Measurements from ENCODE around the gene CLIC3. TPM values are rescaled to one million over a fixed set of nuclear protein-coding genes. Genes with fewer than 3 reads are reported as not detected.
A peak's percentile ranks its signal among the peaks of the same experiment; 100 is the strongest.

CLIC3 gene
- total and polyA plus RNA-seq, 2 donors from 2014 or later, result 2.1 to 4.0 TPM

GRCh38 chr9:137007816-137008270, 11.5 kb upstream of the CLIC3 start:
- Histone ChIP-seq H3K27ac (ENCODE audit: low read depth in 2 of 2, low read length in 2 of 2) (no peak overlapping the region), H3K27me3 (ENCODE audit: control insufficient read depth, insufficient read depth, low read length) (no peaks in the 10 kb centered on the region), H3K36me3 (ENCODE audit: control insufficient read depth in 2 of 3, insufficient read depth in 3 of 3, low read length in 3 of 3) (no peaks in the 10 kb centered on the region), H3K4me1 (ENCODE audit: control insufficient read depth in 2 of 3, insufficient read depth in 2 of 3, low read depth in 1 of 3, low read length in 3 of 3) (peaks cover 0 to 4% (median 0%) of the 10 kb centered on the region in 3 donors), H3K4me3 (ENCODE audit: low read length in 3 of 3) (no peak overlapping the region), H3K9ac (ENCODE audit: low read length in 3 of 3) (no peak overlapping the region), H3K9me3 (ENCODE audit: control insufficient read depth in 2 of 3, insufficient read depth in 1 of 3, low read length in 3 of 3) (no peaks in the 10 kb centered on the region)
- intact Hi-C loops (cut with DNase I), result no loop called here
- no peak for TF ChIP-seq CTCF (IDR thresholded peaks at IDR 0.05; ENCODE audit: borderline replicate concordance, extremely low read depth, insufficient read depth)
- DNase-seq (peak in 4 of 5 donors; percentile 46 to 76 (median 70)), FAIRE-seq (no peak)

DNA sequence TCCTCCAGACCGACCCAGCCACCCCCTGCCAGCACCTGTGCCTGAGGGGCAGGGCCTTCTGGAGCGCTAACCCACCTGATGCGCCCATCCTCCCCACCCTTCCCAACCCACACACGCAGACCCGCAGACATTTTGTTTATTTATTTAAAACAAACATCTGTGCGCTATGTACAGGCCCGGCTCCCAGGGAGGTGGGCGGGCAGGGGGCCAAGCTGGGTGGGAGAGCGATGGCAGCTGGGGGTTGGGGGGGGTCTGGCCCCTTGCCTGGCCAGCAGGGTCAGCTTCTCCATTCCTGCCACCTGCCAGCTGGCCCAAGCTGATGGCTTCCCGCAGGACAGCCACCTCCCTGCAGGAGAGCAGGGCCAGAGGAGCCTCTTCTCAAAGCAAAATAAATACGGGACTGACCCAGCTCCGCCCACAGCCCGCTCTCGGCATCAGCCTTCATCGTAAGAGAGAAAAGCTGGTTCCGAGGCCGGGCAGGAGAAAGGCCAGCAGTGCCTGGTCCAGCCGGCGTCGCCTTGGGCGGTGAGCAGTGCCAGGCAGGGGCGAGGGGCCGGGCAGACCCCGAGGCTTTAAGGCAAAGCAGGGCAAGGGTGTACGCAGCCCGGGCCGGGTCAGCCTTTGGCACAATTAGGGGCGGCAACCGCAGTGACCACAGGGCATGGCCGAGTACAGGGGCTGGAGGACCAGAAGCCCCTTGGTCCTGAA, 10.9 kb upstream of the CLIC3 start:
- no peaks in the 10 kb centered on the region for H3K27me3 ChIP-seq (ENCODE audit: control insufficient read depth, insufficient read depth, low read length)
- no peak overlapping the region for H3K27ac ChIP-seq (ENCODE audit: low read depth in 2 of 2, low read length in 2 of 2)
- H3K4me3 ChIP-seq (ENCODE audit: low read length in 3 of 3), result no peak overlapping the region
- no peak for FAIRE-seq
- TF ChIP-seq CTCF (IDR thresholded peaks at IDR 0.05; ENCODE audit: borderline replicate concordance, extremely low read depth, insufficient read depth), result no peak
- peaks cover 0 to 4% (median 0%) of the 10 kb centered on the region in 3 donors for H3K4me1 ChIP-seq (ENCODE audit: control insufficient read depth in 2 of 3, insufficient read depth in 2 of 3, low read depth in 1 of 3, low read length in 3 of 3)
- H3K9ac ChIP-seq (ENCODE audit: low read length in 3 of 3), result no peak overlapping the region
- no peaks in the 10 kb centered on the region for H3K36me3 ChIP-seq (ENCODE audit: control insufficient read depth in 2 of 3, insufficient read depth in 3 of 3, low read length in 3 of 3)
- DNase-seq, result peak in 1 of 5 donors; percentile 42
- no peaks in the 10 kb centered on the region for H3K9me3 ChIP-seq (ENCODE audit: control insufficient read depth in 2 of 3, insufficient read depth in 1 of 3, low read length in 3 of 3)
- intact Hi-C loops (cut with DNase I), result no loop called here

- FAIRE-seq, result no peak
- Histone ChIP-seq H3K4me3 (ENCODE audit: low read length in 3 of 3) (no peak overlapping the region), H3K4me1 (ENCODE audit: control insufficient read depth in 2 of 3, insufficient read depth in 2 of 3, low read depth in 1 of 3, low read length in 3 of 3) (peaks cover 0 to 4% (median 0%) of the 10 kb centered on the region in 3 donors), H3K27me3 (ENCODE audit: control insufficient read depth, insufficient read depth, low read length) (no peaks in the 10 kb centered on the region), H3K9me3 (ENCODE audit: control insufficient read depth in 2 of 3, insufficient read depth in 1 of 3, low read length in 3 of 3) (no peaks in the 10 kb centered on the region), H3K9ac (ENCODE audit: low read length in 3 of 3) (no peak overlapping the region), H3K27ac (ENCODE audit: low read depth in 2 of 2, low read length in 2 of 2) (no peak overlapping the region), H3K36me3 (ENCODE audit: control insufficient read depth in 2 of 3, insufficient read depth in 3 of 3, low read length in 3 of 3) (no peaks in the 10 kb centered on the region)
- no peak for DNase-seq
- intact Hi-C loops (cut with DNase I), result no loop called here
- TF ChIP-seq CTCF (IDR thresholded peaks at IDR 0.05; ENCODE audit: borderline replicate concordance, extremely low read depth, insufficient read depth), result no peak
These were observed 10.0 kb upstream of the CLIC3 start for GRCh38 chr9:137006116-137007003.

All from kidney (tissue), 14 donors.